SK-N-SH (cell line): ENCODE measurements around the gene GPR42. TPM values are rescaled to one million over a fixed set of nuclear protein-coding genes. Genes with fewer than 3 reads are reported as not detected.

Experiments
- CTCF ChIA-PET: fragments of 300-600, 350-600 bp; formaldehyde crosslinking; extraction: SDS; loops from one replicate; lab custom pipeline; 2021; lab: Yijun Ruan, JAX
- POLR2A ChIA-PET: fragments of 350-600 bp; sonication (Branson Sonifier 250); formaldehyde crosslinking; extraction: SDS; loops from one replicate; lab custom pipeline; 2020; ENCODE audit warnings: antibody characterized with exemption, inconsistent platforms; lab: Yijun Ruan, JAX
- DNase-seq: peaks from one replicate; pipeline ENCODE4 v3.0.0; 2012
- H2AFZ ChIP-seq: fragments of 200-600 bp; sonication (generic); 2 replicates; pipeline ENCODE4 v1.8.1; 2016; ENCODE audit warnings: antibody characterized with exemption, mild to moderate bottlenecking, low read depth
- H3F3A ChIP-seq: fragments of 200-600 bp; sonication (generic); replicated peaks from 2 replicates; pipeline ENCODE3; 2016; ENCODE audit warnings: antibody characterized with exemption, mild to moderate bottlenecking; ENCODE audit not compliant: insufficient read depth
- H3K27ac ChIP-seq, 2 experiments: fragments of 200-500 bp in 1 of 2; fragments of 200-600 bp in 1 of 2; sonication (Bioruptor generic) in 1 of 2; sonication (generic), shearing (Covaris generic) in 1 of 2; 2 replicates each; pipeline versions ENCODE4 v1.5.1 to v1.6.1; 2014 to 2016; ENCODE audit warnings: low read depth in 2 of 2, inconsistent platforms in 1 of 2, low read length in 1 of 2, mild to moderate bottlenecking in 1 of 2, mixed read lengths in 1 of 2
- H3K27me3 ChIP-seq: fragments of 200-600 bp; sonication (generic), shearing (Covaris generic); 2 replicates; pipeline ENCODE4 v1.6.1; 2016; ENCODE audit warnings: mixed run types; ENCODE audit not compliant: insufficient read depth
- H3K36me3 ChIP-seq, 2 experiments: fragments of 200-500 bp in 1 of 2; fragments of 200-600 bp in 1 of 2; sonication (Bioruptor generic) in 1 of 2; sonication (generic) in 1 of 2; replicated peaks in 1 of 2; 2 replicates each; pipeline versions ENCODE3 to v1.5.1; 2014 to 2016; ENCODE audit warnings: low read length in 1 of 2, mild to moderate bottlenecking in 1 of 2; ENCODE audit not compliant: insufficient read depth in 2 of 2, control insufficient read depth in 1 of 2
- H3K4me1 ChIP-seq, 2 experiments: fragments of 200-500 bp in 1 of 2; fragments of 200-600 bp in 1 of 2; sonication (Bioruptor generic) in 1 of 2; sonication (generic), shearing (Covaris generic) in 1 of 2; 2 replicates each; pipeline versions ENCODE4 v1.5.1 to v1.6.1; 2014 to 2016; ENCODE audit warnings: low read depth in 1 of 2, low read length in 1 of 2, mixed run types in 1 of 2; ENCODE audit not compliant: insufficient read depth in 2 of 2, control insufficient read depth in 1 of 2
- H3K4me2 ChIP-seq: fragments of 200-600 bp; sonication (generic), shearing (Covaris generic); 2 replicates; pipeline ENCODE4 v1.6.1; 2017; ENCODE audit warnings: mixed run types
- H3K4me3 ChIP-seq, 2 experiments: fragments of 200-500 bp in 1 of 2; fragments of 200-600 bp in 1 of 2; sonication (Bioruptor generic) in 1 of 2; sonication (generic), shearing (Covaris generic) in 1 of 2; 2 replicates each; pipeline versions ENCODE4 v1.5.1 to v1.8.1; 2014 to 2016; ENCODE audit warnings: low read depth in 2 of 2, inconsistent platforms in 1 of 2, low read length in 1 of 2, mild to moderate bottlenecking in 1 of 2, mixed read lengths in 1 of 2, moderate library complexity in 1 of 2
- H3K79me2 ChIP-seq: fragments of 200-600 bp; sonication (generic); 2 replicates; pipeline ENCODE4 v1.8.1; 2017; ENCODE audit warnings: mild to moderate bottlenecking; ENCODE audit not compliant: insufficient read depth
- H3K9ac ChIP-seq: fragments of 200-600 bp; sonication (generic); 2 replicates; pipeline ENCODE4 v1.6.1; 2017; ENCODE audit warnings: mixed run types
- H3K9me2 ChIP-seq: fragments of 200-600 bp; sonication (generic); 2 replicates; pipeline ENCODE4 v1.6.1; 2017; ENCODE audit warnings: mixed run types
- H3K9me3 ChIP-seq: fragments of 200-600 bp; sonication (generic); 2 replicates; pipeline ENCODE4 v1.6.1; 2017; ENCODE audit warnings: mixed run types, mild to moderate bottlenecking, moderate library complexity
- H4K20me1 ChIP-seq: fragments of 200-600 bp; sonication (generic); 2 replicates; pipeline ENCODE4 v1.6.1; 2017; ENCODE audit warnings: mild to moderate bottlenecking, mixed run types; ENCODE audit not compliant: insufficient read depth
- CHD2 ChIP-seq: fragments of 150-350 bp; IDR thresholded peaks from 2 replicates; pipeline ENCODE4 v1.6.1; 2018; ENCODE audit warnings: low read length; ENCODE audit not compliant: partially characterized antibody
- EZH2phosphoT487 ChIP-seq: fragments of 200-600 bp; sonication (generic); IDR thresholded peaks from 2 replicates; pipeline ENCODE4 v1.6.1; 2017; ENCODE audit warnings: low read depth, mixed run types, mild to moderate bottlenecking, antibody characterized with exemption, moderate library complexity, borderline replicate concordance
- MEF2A ChIP-seq: IDR thresholded peaks from 2 replicates; pipeline ENCODE4 v1.4.0; 2012; ENCODE audit warnings: low read depth, borderline replicate concordance
- NRF1 ChIP-seq: IDR thresholded peaks from 2 replicates; pipeline ENCODE4 v1.6.1; 2012; ENCODE audit warnings: low read depth, mild to moderate bottlenecking, low read length
- POLR2AphosphoS5 ChIP-seq: IDR thresholded peaks from 2 replicates; pipeline ENCODE4 v1.6.1; 2012; ENCODE audit warnings: low read depth, low read length
- RCOR1 ChIP-seq: fragments of 150-350 bp; IDR thresholded peaks from 2 replicates; pipeline ENCODE4 v1.6.1; 2017; ENCODE audit warnings: antibody characterized with exemption, low read length
- SMC3 ChIP-seq: IDR thresholded peaks from 2 replicates; pipeline ENCODE4 v1.6.1; 2012; ENCODE audit warnings: low read depth, low read length, improper control_type of control experiment
- WGBS: methylation state at CpG from one replicate; pipeline ENCODE4 v1.1.6; 2017; ENCODE audit warnings: low lambda C conversion rate; 5-methylcytosine and 5-hydroxymethylcytosine counted together
- polyA plus RNA-seq, 3 experiments: library from polyadenylated mRNA; depleted of rRNA; stranded (reverse); fragments of >200 nt; gene quantifications; 2 replicates each; pipeline ENCODE4 v1.2.3, GENCODE V29; 2012
- TF ChIP-seq, protein P1 (sequence below): IDR thresholded peaks from 2 replicates; pipeline ENCODE4 v1.6.1; 2012; ENCODE audit warnings: mild to moderate bottlenecking, low read depth, low read length, moderate library complexity
- TF ChIP-seq, protein P2 (sequence below): IDR thresholded peaks from 2 replicates; pipeline ENCODE4; 2012
- TF ChIP-seq, protein P3 (sequence below): fragments of 200-600 bp; sonication (generic); IDR thresholded peaks from 2 replicates; pipeline ENCODE4 v1.6.1; 2017; ENCODE audit warnings: antibody characterized with exemption, mild to moderate bottlenecking, moderate library complexity

GPR42 gene
- polyA plus RNA-seq, 1 of the 3 experiments (the other 2 are of a cell fraction), result not detected

DNA sequence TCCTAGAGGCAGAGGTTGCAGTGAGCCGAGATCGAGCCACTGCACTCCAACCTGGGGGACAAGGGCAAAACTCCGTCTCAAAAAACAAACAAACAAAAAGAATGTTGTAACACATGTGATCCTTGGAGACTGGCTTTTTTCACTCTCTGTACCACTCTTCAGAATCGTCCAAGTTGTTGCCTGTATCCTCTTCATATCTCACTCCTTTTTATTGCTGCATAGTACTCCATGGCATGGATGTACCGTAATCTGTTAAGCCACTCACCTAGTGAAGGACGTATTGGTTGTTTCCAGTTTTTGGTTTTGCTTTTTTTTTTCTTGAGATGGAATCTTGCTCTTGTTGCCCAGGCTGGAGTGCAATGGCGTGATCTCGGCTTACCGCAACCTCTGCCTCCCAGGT, 48.9 kb upstream of the GPR42 start:
- no peaks in the 10 kb centered on the region for H3K9me2 ChIP-seq
- ChIA-PET CTCF (no interaction called here), POLR2A (no interaction called here)
- no peaks in the 10 kb centered on the region for H3K79me2 ChIP-seq
- no peak overlapping the region for H3K4me2 ChIP-seq
- peaks cover 14% of the 10 kb centered on the region; the same call in 1 of the 2 replicates for H3K27me3 ChIP-seq
- no peak overlapping the region for H3K9ac ChIP-seq
- no peaks in the 10 kb centered on the region for H3F3A ChIP-seq
- H3K36me3 ChIP-seq, result no peaks in the 10 kb centered on the region
- TF ChIP-seq, protein P1, sequence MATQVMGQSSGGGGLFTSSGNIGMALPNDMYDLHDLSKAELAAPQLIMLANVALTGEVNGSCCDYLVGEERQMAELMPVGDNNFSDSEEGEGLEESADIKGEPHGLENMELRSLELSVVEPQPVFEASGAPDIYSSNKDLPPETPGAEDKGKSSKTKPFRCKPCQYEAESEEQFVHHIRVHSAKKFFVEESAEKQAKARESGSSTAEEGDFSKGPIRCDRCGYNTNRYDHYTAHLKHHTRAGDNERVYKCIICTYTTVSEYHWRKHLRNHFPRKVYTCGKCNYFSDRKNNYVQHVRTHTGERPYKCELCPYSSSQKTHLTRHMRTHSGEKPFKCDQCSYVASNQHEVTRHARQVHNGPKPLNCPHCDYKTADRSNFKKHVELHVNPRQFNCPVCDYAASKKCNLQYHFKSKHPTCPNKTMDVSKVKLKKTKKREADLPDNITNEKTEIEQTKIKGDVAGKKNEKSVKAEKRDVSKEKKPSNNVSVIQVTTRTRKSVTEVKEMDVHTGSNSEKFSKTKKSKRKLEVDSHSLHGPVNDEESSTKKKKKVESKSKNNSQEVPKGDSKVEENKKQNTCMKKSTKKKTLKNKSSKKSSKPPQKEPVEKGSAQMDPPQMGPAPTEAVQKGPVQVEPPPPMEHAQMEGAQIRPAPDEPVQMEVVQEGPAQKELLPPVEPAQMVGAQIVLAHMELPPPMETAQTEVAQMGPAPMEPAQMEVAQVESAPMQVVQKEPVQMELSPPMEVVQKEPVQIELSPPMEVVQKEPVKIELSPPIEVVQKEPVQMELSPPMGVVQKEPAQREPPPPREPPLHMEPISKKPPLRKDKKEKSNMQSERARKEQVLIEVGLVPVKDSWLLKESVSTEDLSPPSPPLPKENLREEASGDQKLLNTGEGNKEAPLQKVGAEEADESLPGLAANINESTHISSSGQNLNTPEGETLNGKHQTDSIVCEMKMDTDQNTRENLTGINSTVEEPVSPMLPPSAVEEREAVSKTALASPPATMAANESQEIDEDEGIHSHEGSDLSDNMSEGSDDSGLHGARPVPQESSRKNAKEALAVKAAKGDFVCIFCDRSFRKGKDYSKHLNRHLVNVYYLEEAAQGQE, result no peak
- no peak overlapping the region for H3K27ac ChIP-seq
- 60% methylated on average over 9 of the region's 9 CpGs for WGBS
- no peaks in the 10 kb centered on the region for H3K4me1 ChIP-seq
- H3K4me3 ChIP-seq, result no peak overlapping the region
- H2AFZ ChIP-seq, result no peak overlapping the region
- H4K20me1 ChIP-seq, result no peaks in the 10 kb centered on the region
- DNase-seq, result no peak
- H3K9me3 ChIP-seq, result no peaks in the 10 kb centered on the region

DNA sequence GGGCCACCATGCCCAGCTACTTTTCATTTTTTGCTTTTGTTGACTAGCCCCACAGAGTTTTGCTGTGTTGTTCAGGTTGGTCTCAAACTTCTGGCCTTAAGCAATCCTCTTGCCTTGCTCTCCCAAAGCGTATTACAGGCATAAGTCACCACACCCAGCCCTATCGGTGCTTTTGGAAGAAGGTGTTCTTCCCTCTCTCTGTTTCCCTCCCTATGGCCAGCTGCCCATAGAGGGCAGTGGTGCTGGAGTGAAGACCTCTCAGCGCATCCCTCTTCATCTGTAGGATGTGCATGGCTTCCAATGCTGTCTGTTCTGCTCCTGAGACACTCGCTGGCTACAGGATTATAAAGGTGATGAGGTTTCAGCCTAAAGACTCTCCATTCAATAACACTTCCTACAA, 43.2 kb upstream of the GPR42 start:
- POLR2A ChIA-PET, result no interaction called here
- Histone ChIP-seq H3K9me2 (no peaks in the 10 kb centered on the region), H3F3A (no peaks in the 10 kb centered on the region), H3K4me3 (no peak overlapping the region), H4K20me1 (no peaks in the 10 kb centered on the region), H3K27me3 (peaks cover 64% of the 10 kb centered on the region), H3K4me1 (no peaks in the 10 kb centered on the region), H3K4me2 (no peak overlapping the region), H2AFZ (no peak overlapping the region), H3K79me2 (no peaks in the 10 kb centered on the region), H3K36me3 (no peaks in the 10 kb centered on the region), H3K9ac (no peak overlapping the region), H3K27ac (no peak overlapping the region), H3K9me3 (no peaks in the 10 kb centered on the region)
- WGBS, result 12% methylated on average over 4 of the region's 4 CpGs
- no peak for TF ChIP-seq POLR2AphosphoS5
- TF ChIP-seq RCOR1, result no peak
- no peak for TF ChIP-seq SMC3
- TF ChIP-seq, protein P2, sequence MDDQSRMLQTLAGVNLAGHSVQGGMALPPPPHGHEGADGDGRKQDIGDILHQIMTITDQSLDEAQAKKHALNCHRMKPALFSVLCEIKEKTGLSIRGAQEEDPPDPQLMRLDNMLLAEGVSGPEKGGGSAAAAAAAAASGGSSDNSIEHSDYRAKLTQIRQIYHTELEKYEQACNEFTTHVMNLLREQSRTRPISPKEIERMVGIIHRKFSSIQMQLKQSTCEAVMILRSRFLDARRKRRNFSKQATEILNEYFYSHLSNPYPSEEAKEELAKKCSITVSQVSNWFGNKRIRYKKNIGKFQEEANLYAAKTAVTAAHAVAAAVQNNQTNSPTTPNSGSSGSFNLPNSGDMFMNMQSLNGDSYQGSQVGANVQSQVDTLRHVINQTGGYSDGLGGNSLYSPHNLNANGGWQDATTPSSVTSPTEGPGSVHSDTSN, result no peak
- TF ChIP-seq, protein P3, sequence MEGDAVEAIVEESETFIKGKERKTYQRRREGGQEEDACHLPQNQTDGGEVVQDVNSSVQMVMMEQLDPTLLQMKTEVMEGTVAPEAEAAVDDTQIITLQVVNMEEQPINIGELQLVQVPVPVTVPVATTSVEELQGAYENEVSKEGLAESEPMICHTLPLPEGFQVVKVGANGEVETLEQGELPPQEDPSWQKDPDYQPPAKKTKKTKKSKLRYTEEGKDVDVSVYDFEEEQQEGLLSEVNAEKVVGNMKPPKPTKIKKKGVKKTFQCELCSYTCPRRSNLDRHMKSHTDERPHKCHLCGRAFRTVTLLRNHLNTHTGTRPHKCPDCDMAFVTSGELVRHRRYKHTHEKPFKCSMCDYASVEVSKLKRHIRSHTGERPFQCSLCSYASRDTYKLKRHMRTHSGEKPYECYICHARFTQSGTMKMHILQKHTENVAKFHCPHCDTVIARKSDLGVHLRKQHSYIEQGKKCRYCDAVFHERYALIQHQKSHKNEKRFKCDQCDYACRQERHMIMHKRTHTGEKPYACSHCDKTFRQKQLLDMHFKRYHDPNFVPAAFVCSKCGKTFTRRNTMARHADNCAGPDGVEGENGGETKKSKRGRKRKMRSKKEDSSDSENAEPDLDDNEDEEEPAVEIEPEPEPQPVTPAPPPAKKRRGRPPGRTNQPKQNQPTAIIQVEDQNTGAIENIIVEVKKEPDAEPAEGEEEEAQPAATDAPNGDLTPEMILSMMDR, result peak; percentile 28; the same call in 1 of the 2 replicates
- no peak for TF ChIP-seq NRF1
- no peak for TF ChIP-seq MEF2A
- no peak for TF ChIP-seq CHD2
- TF ChIP-seq EZH2phosphoT487, result no peak
- no peak for DNase-seq
- CTCF ChIA-PET, result interaction anchor here (1.0 to 1.4 kb wide), 3 partner anchors 11 to 43 kb away, joined by 3 read pairs; no protein-coding TSS in a partner anchor
